Suprapubic skin (tissue), 4 donors: ENCODE data around the gene RGS6. TPM values are rescaled to one million over a fixed set of nuclear protein-coding genes. Genes with fewer than 3 reads are reported as not detected.
"Not testable (repeated sequence)": the region's sequence is repeated elsewhere in the genome, so short reads cannot be mapped to it uniquely, and the experiment has no call there.

Experiments used
- DNase-seq, 2 donors: peaks; one replicate each; pipeline ENCODE4 v3.0.0-alpha.2; 2019; ENCODE audit warnings: low spot score in 2 of 2
- H3K27ac ChIP-seq: fragments of 200-600 bp; sonication (generic); one replicate; pipeline ENCODE4 v1.5.1; 2019
- H3K27me3 ChIP-seq: fragments of 200-600 bp; sonication (generic); one replicate; pipeline ENCODE4 v1.5.1; 2019
- H3K36me3 ChIP-seq: fragments of 200-600 bp; sonication (generic); one replicate; pipeline ENCODE4 v1.5.1; 2019
- H3K4me1 ChIP-seq: fragments of 200-600 bp; sonication (generic); one replicate; pipeline ENCODE4 v1.5.1; 2019
- H3K4me3 ChIP-seq: fragments of 200-600 bp; sonication (generic); one replicate; pipeline ENCODE4 v1.5.1; 2019; ENCODE audit warnings: mild to moderate bottlenecking
- H3K9me3 ChIP-seq: fragments of 200-600 bp; sonication (generic); one replicate; pipeline ENCODE4 v1.5.1; 2019
- CTCF ChIP-seq, 2 donors: fragments of 200-600 bp in 1 of 2; fragments of 450-650 bp in 1 of 2; sonication (generic) in 1 of 2; IDR thresholded peaks; one replicate each; pipeline ENCODE4 v1.5.1; 2016 to 2019; ENCODE audit warnings: antibody characterized with exemption in 2 of 2, mild to moderate bottlenecking in 1 of 2, moderate library complexity in 1 of 2
- EP300 ChIP-seq: sonication (generic); formaldehyde crosslinking; IDR thresholded peaks from one replicate; pipeline ENCODE4 v1.6.1; 2017; ENCODE audit warnings: antibody characterized with exemption
- POLR2A ChIP-seq, 2 donors: fragments of 450-650 bp; IDR thresholded peaks; one replicate each; pipeline ENCODE4 v1.6.1; 2017; ENCODE audit warnings: antibody characterized with exemption in 2 of 2, mild to moderate bottlenecking in 2 of 2, moderate library complexity in 2 of 2
- POLR2AphosphoS5 ChIP-seq, 3 donors: sonication (generic); formaldehyde crosslinking; IDR thresholded peaks; one replicate each; pipeline ENCODE4 v1.6.1; 2017; ENCODE audit warnings: antibody characterized with exemption in 3 of 3
- WGBS: methylation state at CpG from one replicate; pipeline ENCODE4 v1.1.5; 2018; 5-methylcytosine and 5-hydroxymethylcytosine counted together
- total RNA-seq, 4 donors: library from RNA; depleted of rRNA; stranded (reverse); fragments of >200 nt; gene quantifications; one replicate each; pipeline ENCODE4 v1.1.0, GENCODE V29; 2016

Gene RGS6
- total RNA-seq, 4 donors from 2014 or later: 0.08 to 4.4 (median 1.0) TPM

- not testable (repeated sequence) for DNase-seq, H3K27ac ChIP-seq, H3K9me3 ChIP-seq, H3K4me1 ChIP-seq, H3K4me3 ChIP-seq, H3K36me3 ChIP-seq, H3K27me3 ChIP-seq
- 76% methylated on average over 2 of the region's 2 CpGs for WGBS
Measured at GRCh38 chr14:71941616-71942015, 9.4 kb downstream of the RGS6 start.

GRCh38 chr14:71942904-71943694 lies 10.9 kb downstream of the RGS6 start:
- Histone ChIP-seq H3K27me3 (no peaks in the 10 kb centered on the region), H3K4me3 (no peak overlapping the region), H3K4me1 (no peaks in the 10 kb centered on the region), H3K9me3 (peaks cover 7% of the 10 kb centered on the region), H3K36me3 (no peaks in the 10 kb centered on the region), H3K27ac (no peak overlapping the region)
- WGBS: 53% methylated on average over 4 of the region's 4 CpGs
- DNase-seq: no peak
- TF ChIP-seq CTCF (IDR thresholded peaks at IDR 0.05) (no peak), POLR2AphosphoS5 (IDR thresholded peaks at IDR 0.05) (no peak)

GRCh38 chr14:71943695-71944018 lies 11.4 kb downstream of the RGS6 start:
- Histone ChIP-seq H3K27ac (no peak overlapping the region), H3K4me3 (no peak overlapping the region), H3K4me1 (no peaks in the 10 kb centered on the region), H3K36me3 (no peaks in the 10 kb centered on the region), H3K9me3 (peaks cover 7% of the 10 kb centered on the region), H3K27me3 (no peaks in the 10 kb centered on the region)
- WGBS: 65% methylated on average over 1 of the region's 1 CpG
- no peak for DNase-seq
- TF ChIP-seq CTCF (IDR thresholded peaks at IDR 0.05) (no peak), POLR2A (IDR thresholded peaks at IDR 0.05) (no peak), POLR2AphosphoS5 (IDR thresholded peaks at IDR 0.05) (no peak), EP300 (no peak)

- H3K27me3 ChIP-seq: no peaks in the 10 kb centered on the region
- H3K4me3 ChIP-seq: no peak overlapping the region
- H3K9me3 ChIP-seq: no peaks in the 10 kb centered on the region
- no peak overlapping the region for H3K27ac ChIP-seq
- TF ChIP-seq POLR2AphosphoS5 (IDR thresholded peaks at IDR 0.05) (no peak), EP300 (no peak)
- H3K4me1 ChIP-seq: no peaks in the 10 kb centered on the region
- 82% methylated on average over 5 of the region's 5 CpGs for WGBS
- H3K36me3 ChIP-seq: no peaks in the 10 kb centered on the region
- DNase-seq: no peak
Measured at GRCh38 chr14:71947947-71948500, 15.8 kb downstream of the RGS6 start.

GRCh38 chr14:71952381-71953363 lies 20.4 kb downstream of the RGS6 start:
- Histone ChIP-seq H3K9me3 (no peaks in the 10 kb centered on the region), H3K27me3 (no peaks in the 10 kb centered on the region), H3K4me1 (no peaks in the 10 kb centered on the region), H3K27ac (no peak overlapping the region), H3K36me3 (no peaks in the 10 kb centered on the region), H3K4me3 (no peak overlapping the region)
- 79% methylated on average over 6 of the region's 6 CpGs for WGBS
- TF ChIP-seq CTCF (IDR thresholded peaks at IDR 0.05) (no peak), POLR2AphosphoS5 (IDR thresholded peaks at IDR 0.05) (no peak), POLR2A (IDR thresholded peaks at IDR 0.05) (no peak), EP300 (no peak)
- DNase-seq: no peak
